ENCODE measurements around the gene USH1C. TPM values are rescaled to one million over a fixed set of nuclear protein-coding genes. Genes with fewer than 3 reads are reported as not detected.

Gene USH1C
- total and polyA plus RNA-seq, 2 of the 4 experiments (the other 2 are of a cell fraction): not detected

- dilution Hi-C loops (cut with HindIII; ENCODE audit: low sequenced_read_pairs, unreplicated experiment): no loop called here
- no peak for ATAC-seq (ENCODE audit: low read depth)
- Histone ChIP-seq H3K18ac (ENCODE audit: low read depth, low read length) (no peak overlapping the region), H3K9ac (ENCODE audit: low read depth, low read length) (no peak overlapping the region), H4K20me1 (ENCODE audit: insufficient read depth, low read length) (no peaks in the 10 kb centered on the region), H3K27ac (ENCODE audit: insufficient read depth, low read length) (no peak overlapping the region), H3K27me3 (ENCODE audit: control insufficient read depth, insufficient read depth, low read length) (0 out of 2 replicates have a peak, but pooled peaks cover 1% of the 10 kb centered on the region), H3K4me3 (ENCODE audit: insufficient read depth, low read depth, low read length) (no peak overlapping the region), H4K8ac (ENCODE audit: low read depth in 2 of 2, low read length in 2 of 2) (no peak overlapping the region), H3K56ac (ENCODE audit: extremely low read depth, insufficient read depth, low read length) (no peak overlapping the region), H2AK5ac (ENCODE audit: low read depth, low read length) (no peak overlapping the region), H3K4me1 (ENCODE audit: control insufficient read depth, insufficient read depth, low read length) (no peaks in the 10 kb centered on the region), H2BK20ac (ENCODE audit: low read depth, low read length) (no peak overlapping the region), H4K5ac (ENCODE audit: low read depth, low read length) (no peak overlapping the region), H3K14ac (replicated peaks; ENCODE audit: low read depth, low read length) (no peak overlapping the region), H2BK5ac (ENCODE audit: low read depth, low read length, poor library complexity, severe bottlenecking) (no peak overlapping the region), H3K36me3 (ENCODE audit: control insufficient read depth, insufficient read depth, low read length) (no peaks in the 10 kb centered on the region), H3K9me3 (ENCODE audit: control insufficient read depth, insufficient read depth, low read length) (no peaks in the 10 kb centered on the region), H3K4ac (ENCODE audit: low read depth, low read length) (no peak overlapping the region), H2AFZ (replicated peaks; ENCODE audit: low read length, poor library complexity) (no peak overlapping the region), H2BK15ac (ENCODE audit: low read depth, low read length) (no peak overlapping the region), H3K9me1 (ENCODE audit: insufficient read depth, low read length) (no peaks in the 10 kb centered on the region), H3K79me1 (ENCODE audit: low read depth in 1 of 2, low read length in 2 of 2) (no peaks in the 10 kb centered on the region), H2AK9ac (replicated peaks; ENCODE audit: low read depth, low read length, poor library complexity) (no peak overlapping the region), H3K23ac (ENCODE audit: low read depth, low read length) (no peak overlapping the region), H3K4me2 (ENCODE audit: low read depth, low read length) (no peak overlapping the region), H4K91ac (ENCODE audit: insufficient read depth, low read depth, low read length) (no peak overlapping the region), H2BK120ac (ENCODE audit: low read depth, low read length) (no peak overlapping the region)
- no CpG with 5 or more reads among the region's 8 CpGs for WGBS, 2 experiments (ENCODE audit: extremely low coverage in 2 of 2, insufficient read length in 1 of 2)
- TF ChIP-seq CEBPB (IDR thresholded peaks at IDR 0.05; ENCODE audit: low read depth, low read length): no peak
- no peak for TF ChIP-seq POLR2A (IDR thresholded peaks at IDR 0.05; ENCODE audit: low read depth, low read length)
- TF ChIP-seq MAFK (IDR thresholded peaks at IDR 0.05; ENCODE audit: low read depth, low read length): no peak
- no peak for TF ChIP-seq RAD21 (IDR thresholded peaks at IDR 0.05; ENCODE audit: low read length)
- TF ChIP-seq RCOR1 (IDR thresholded peaks at IDR 0.05; ENCODE audit: insufficient replicate concordance, low read length): no peak
- no peak for TF ChIP-seq SMC3 (IDR thresholded peaks at IDR 0.05; ENCODE audit: low read depth, low read length)
- no peak for TF ChIP-seq FOS (IDR thresholded peaks at IDR 0.05; ENCODE audit: low read depth, low read length)
- no peak for TF ChIP-seq MXI1 (IDR thresholded peaks at IDR 0.05; ENCODE audit: borderline replicate concordance, low read depth, low read length)
- no peak for TF ChIP-seq MAZ (IDR thresholded peaks at IDR 0.05; ENCODE audit: borderline replicate concordance, low read depth, low read length)
- no peak for TF ChIP-seq BHLHE40 (IDR thresholded peaks at IDR 0.05; ENCODE audit: low read depth, low read length)
- TF ChIP-seq CTCF (conservative IDR thresholded peaks at IDR 0.05; ENCODE audit: low read depth, low read length): no peak
- no peak for TF ChIP-seq USF2 (IDR thresholded peaks at IDR 0.05; ENCODE audit: low read depth, low read length)
- no peak for DNase-seq
- CTCF ChIA-PET: no interaction called here
- in situ Hi-C loops (cut with MboI; ENCODE audit: low sequenced_read_pairs): no loop called here
- intact Hi-C loops (cut with micrococcal nuclease): no loop called here
- POLR2A ChIA-PET (ENCODE audit: unreplicated experiment): no interaction called here
- BruUV-seq (replicated peaks): no TSS peak
Measured at GRCh38 chr11:17578958-17579357, 34.7 kb upstream of the USH1C start.

All from IMR-90 (cell line).